Measurements from ENCODE around the gene U2SURP. TPM values are rescaled to one million over a fixed set of nuclear protein-coding genes. Genes with fewer than 3 reads are reported as not detected.

The U2SURP gene
- total RNA-seq, 1 donor: 85.0 TPM

GRCh38 chr3:143083781-143084180 is 82.4 kb downstream of the U2SURP start:
- no peaks in the 10 kb centered on the region for H3K79me2 ChIP-seq (ENCODE audit: insufficient read depth, low read length)
- no peak overlapping the region for H3K4me2 ChIP-seq (ENCODE audit: insufficient read depth, low read length)
- H3K4me3 ChIP-seq (ENCODE audit: insufficient read depth, low read length): no peak overlapping the region
- DNase-seq (ENCODE audit: insufficient read length, low spot score, missing footprints): no peak
- no peaks in the 10 kb centered on the region for H3K9me3 ChIP-seq (ENCODE audit: low read depth, low read length)
- H3K36me3 ChIP-seq (ENCODE audit: insufficient read depth, low read length): no peaks in the 10 kb centered on the region
- H4K20me1 ChIP-seq (ENCODE audit: insufficient read depth, low read length): no peaks in the 10 kb centered on the region
- no peak for TF ChIP-seq CTCF (IDR thresholded peaks at IDR 0.05; ENCODE audit: extremely low read depth, low read depth, low read length)
- no peak overlapping the region for H3K27ac ChIP-seq (ENCODE audit: low read depth, low read length)
- peaks cover 7% of the 10 kb centered on the region for H3K4me1 ChIP-seq (ENCODE audit: insufficient read depth, low read length)
- no peak overlapping the region for H2AFZ ChIP-seq (ENCODE audit: low read length)
- H3K27me3 ChIP-seq (ENCODE audit: insufficient read depth, low read length): no peaks in the 10 kb centered on the region

GRCh38 chr3:143084856-143085731 is 83.7 kb downstream of the U2SURP start:
- DNase-seq (ENCODE audit: insufficient read length, low spot score, missing footprints): peak; percentile 97
- Histone ChIP-seq H3K4me1 (ENCODE audit: insufficient read depth, low read length) (peaks cover 5% of the 10 kb centered on the region), H3K36me3 (ENCODE audit: insufficient read depth, low read length) (no peaks in the 10 kb centered on the region), H3K4me2 (ENCODE audit: insufficient read depth, low read length) (no peak overlapping the region), H3K27me3 (ENCODE audit: insufficient read depth, low read length) (no peaks in the 10 kb centered on the region), H4K20me1 (ENCODE audit: insufficient read depth, low read length) (no peaks in the 10 kb centered on the region), H2AFZ (ENCODE audit: low read length) (peak overlapping the region; percentile 84), H3K9me3 (ENCODE audit: low read depth, low read length) (no peaks in the 10 kb centered on the region), H3K79me2 (ENCODE audit: insufficient read depth, low read length) (no peaks in the 10 kb centered on the region), H3K27ac (ENCODE audit: low read depth, low read length) (no peak overlapping the region), H3K4me3 (ENCODE audit: insufficient read depth, low read length) (no peak overlapping the region)
- no peak for TF ChIP-seq CTCF (IDR thresholded peaks at IDR 0.05; ENCODE audit: extremely low read depth, low read depth, low read length)

GRCh38 chr3:143088835-143089234 is 87.5 kb downstream of the U2SURP start:
- Histone ChIP-seq H3K9me3 (ENCODE audit: low read depth, low read length) (no peaks in the 10 kb centered on the region), H3K27ac (ENCODE audit: low read depth, low read length) (no peak overlapping the region), H3K4me2 (ENCODE audit: insufficient read depth, low read length) (no peak overlapping the region), H2AFZ (ENCODE audit: low read length) (no peak overlapping the region), H3K79me2 (ENCODE audit: insufficient read depth, low read length) (no peaks in the 10 kb centered on the region), H4K20me1 (ENCODE audit: insufficient read depth, low read length) (no peaks in the 10 kb centered on the region), H3K4me1 (ENCODE audit: insufficient read depth, low read length) (peaks cover 5% of the 10 kb centered on the region), H3K4me3 (ENCODE audit: insufficient read depth, low read length) (no peak overlapping the region), H3K36me3 (ENCODE audit: insufficient read depth, low read length) (no peaks in the 10 kb centered on the region), H3K27me3 (ENCODE audit: insufficient read depth, low read length) (no peaks in the 10 kb centered on the region)
- no peak for DNase-seq (ENCODE audit: insufficient read length, low spot score, missing footprints)
- no peak for TF ChIP-seq CTCF (IDR thresholded peaks at IDR 0.05; ENCODE audit: extremely low read depth, low read depth, low read length)

GRCh38 chr3:143089965-143090364 is 88.6 kb downstream of the U2SURP start:
- Histone ChIP-seq H3K36me3 (ENCODE audit: insufficient read depth, low read length) (no peaks in the 10 kb centered on the region), H3K27me3 (ENCODE audit: insufficient read depth, low read length) (no peaks in the 10 kb centered on the region), H4K20me1 (ENCODE audit: insufficient read depth, low read length) (no peaks in the 10 kb centered on the region), H2AFZ (ENCODE audit: low read length) (no peak overlapping the region), H3K4me3 (ENCODE audit: insufficient read depth, low read length) (no peak overlapping the region), H3K27ac (ENCODE audit: low read depth, low read length) (no peak overlapping the region), H3K4me1 (ENCODE audit: insufficient read depth, low read length) (peaks cover 3% of the 10 kb centered on the region), H3K79me2 (ENCODE audit: insufficient read depth, low read length) (no peaks in the 10 kb centered on the region), H3K4me2 (ENCODE audit: insufficient read depth, low read length) (no peak overlapping the region), H3K9me3 (ENCODE audit: low read depth, low read length) (no peaks in the 10 kb centered on the region)
- DNase-seq (ENCODE audit: insufficient read length, low spot score, missing footprints): no peak
- TF ChIP-seq CTCF (IDR thresholded peaks at IDR 0.05; ENCODE audit: extremely low read depth, low read depth, low read length): no peak
